A172 (cell line): ENCODE measurements around the gene PCDHGC3. TPM values are rescaled to one million over a fixed set of nuclear protein-coding genes. Genes with fewer than 3 reads are reported as not detected.

Experiments
- DNase-seq: peaks from one replicate; pipeline ENCODE4 v3.0.0-alpha.2; 2015; ENCODE audit warnings: low spot score
- total RNA-seq: library from RNA; depleted of rRNA; stranded (reverse); fragments of >200 nt; shearing (Covaris generic); gene quantifications from 2 replicates; pipeline ENCODE4 v1.2.3, GENCODE V29; 2014

PCDHGC3 gene
- total RNA-seq, 1 experiment from 2014 or later = 46.6 TPM

DNA sequence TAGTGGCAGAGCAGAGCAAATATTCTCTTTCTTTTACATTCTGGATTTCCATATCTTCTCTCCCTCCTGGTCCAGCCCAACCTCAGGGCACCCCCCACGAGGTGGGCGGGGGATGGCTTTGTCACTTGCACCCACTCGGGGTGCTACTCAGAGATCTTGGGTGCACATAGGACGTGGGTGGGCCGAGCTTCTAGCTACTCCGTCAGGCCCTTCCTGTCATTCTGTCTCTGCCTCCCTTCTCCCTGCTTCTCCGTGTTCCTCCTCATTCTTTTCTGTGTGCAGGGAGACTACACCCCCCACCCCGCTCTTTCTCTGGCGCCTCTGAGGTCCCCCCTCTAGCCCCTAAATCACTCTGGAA, 32.7 kb downstream of the PCDHGC3 start:
- DNase-seq = no peak

DNA sequence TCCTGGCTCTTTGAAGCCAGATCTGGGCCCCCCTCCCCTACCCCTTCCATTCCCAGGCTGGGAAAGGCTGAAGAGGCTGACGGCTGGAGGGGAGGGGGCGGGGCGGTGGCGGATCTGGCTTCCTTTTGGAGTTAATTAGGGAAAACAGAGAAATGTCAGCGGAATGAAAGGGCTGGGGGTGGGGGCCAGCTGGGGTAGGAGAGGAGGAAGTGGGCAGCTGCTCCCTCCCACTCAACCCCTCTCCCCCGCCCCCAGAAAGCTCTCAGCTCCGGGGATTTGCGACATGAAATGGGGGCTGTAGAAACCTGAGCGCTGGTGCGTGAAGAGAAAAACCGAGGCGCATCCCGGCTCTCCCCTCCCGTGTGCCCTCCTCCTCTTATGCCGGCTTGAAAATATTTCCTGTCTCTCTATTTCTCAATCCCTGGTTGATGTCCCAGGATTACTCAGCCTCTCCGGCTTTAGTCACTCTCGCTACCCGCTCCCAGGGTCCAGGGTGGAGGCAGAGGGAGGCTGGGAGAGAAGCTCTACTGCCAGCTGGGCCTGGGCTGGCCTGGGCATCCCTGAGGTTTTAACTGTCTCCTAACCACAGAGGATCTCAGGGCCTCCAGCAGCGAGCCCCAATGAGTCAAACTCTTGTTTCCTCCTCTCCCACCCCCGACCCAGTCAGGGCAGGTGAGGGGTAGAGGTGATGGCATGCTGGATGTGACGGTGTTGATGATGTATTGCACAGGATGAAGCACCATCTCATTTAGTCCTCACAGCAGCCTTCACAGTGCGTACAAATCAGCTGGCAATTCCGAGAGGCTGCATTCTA, 33.2 kb downstream of the PCDHGC3 start:
- peak; percentile 93 for DNase-seq

DNA sequence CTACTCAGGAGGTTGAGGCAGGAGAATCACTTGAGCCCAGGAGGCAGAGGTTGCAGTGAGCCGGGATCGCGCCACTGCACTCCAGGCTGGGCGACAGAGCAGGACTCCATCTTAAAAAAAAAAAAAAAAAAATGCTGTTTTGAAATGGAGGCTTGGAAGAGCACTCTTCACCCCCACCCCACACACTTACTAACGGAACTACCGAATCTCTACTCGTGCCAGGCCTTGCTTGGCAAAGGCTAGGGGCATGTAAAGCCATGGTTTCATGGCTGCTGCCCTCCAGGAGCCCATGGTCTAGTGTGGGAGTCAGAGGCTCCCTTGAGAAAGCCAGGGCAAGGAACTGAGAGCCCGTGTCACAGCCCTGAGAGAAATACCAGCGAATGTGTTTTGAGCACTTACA, 34.4 kb downstream of the PCDHGC3 start:
- no peak for DNase-seq

DNA sequence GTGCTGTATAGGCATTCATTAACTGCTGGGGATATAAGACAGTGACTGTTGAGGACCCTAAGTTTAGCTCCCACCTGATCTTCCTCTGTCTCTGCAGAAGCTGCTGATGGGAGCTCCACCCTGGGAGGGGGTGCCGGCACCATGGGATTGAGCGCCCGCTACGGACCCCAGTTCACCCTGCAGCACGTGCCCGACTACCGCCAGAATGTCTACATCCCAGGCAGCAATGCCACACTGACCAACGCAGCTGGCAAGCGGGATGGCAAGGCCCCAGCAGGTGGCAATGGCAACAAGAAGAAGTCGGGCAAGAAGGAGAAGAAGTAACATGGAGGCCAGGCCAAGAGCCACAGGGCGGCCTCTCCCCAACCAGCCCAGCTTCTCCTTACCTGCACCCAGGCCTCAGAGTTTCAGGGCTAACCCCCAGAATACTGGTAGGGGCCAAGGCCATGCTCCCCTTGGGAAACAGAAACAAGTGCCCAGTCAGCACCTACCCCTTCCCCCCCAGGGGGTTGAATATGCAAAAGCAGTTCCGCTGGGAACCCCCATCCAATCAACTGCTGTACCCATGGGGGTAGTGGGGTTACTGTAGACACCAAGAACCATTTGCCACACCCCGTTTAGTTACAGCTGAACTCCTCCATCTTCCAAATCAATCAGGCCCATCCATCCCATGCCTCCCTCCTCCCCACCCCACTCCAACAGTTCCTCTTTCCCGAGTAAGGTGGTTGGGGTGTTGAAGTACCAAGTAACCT, 35.3 kb downstream of the PCDHGC3 start:
- DNase-seq = no peak

DNA sequence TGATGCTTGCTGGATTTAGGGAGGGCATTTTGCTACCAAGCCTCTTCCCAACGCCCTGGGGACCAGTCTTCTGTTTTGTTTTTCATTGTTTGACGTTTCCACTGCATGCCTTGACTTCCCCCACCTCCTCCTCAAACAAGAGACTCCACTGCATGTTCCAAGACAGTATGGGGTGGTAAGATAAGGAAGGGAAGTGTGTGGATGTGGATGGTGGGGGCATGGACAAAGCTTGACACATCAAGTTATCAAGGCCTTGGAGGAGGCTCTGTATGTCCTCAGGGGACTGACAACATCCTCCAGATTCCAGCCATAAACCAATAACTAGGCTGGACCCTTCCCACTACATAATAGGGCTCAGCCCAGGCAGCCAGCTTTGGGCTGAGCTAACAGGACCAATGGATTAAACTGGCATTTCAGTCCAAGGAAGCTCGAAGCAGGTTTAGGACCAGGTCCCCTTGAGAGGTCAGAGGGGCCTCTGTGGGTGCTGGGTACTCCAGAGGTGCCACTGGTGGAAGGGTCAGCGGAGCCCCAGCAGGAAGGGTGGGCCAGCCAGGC, 36.1 kb downstream of the PCDHGC3 start:
- no peak for DNase-seq

DNA sequence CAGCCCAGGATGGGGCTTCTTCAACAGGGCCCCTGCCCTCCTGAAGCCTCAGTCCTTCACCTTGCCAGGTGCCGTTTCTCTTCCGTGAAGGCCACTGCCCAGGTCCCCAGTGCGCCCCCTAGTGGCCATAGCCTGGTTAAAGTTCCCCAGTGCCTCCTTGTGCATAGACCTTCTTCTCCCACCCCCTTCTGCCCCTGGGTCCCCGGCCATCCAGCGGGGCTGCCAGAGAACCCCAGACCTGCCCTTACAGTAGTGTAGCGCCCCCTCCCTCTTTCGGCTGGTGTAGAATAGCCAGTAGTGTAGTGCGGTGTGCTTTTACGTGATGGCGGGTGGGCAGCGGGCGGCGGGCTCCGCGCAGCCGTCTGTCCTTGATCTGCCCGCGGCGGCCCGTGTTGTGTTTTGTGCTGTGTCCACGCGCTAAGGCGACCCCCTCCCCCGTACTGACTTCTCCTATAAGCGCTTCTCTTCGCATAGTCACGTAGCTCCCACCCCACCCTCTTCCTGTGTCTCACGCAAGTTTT, 36.7 kb downstream of the PCDHGC3 start:
- DNase-seq = no peak

DNA sequence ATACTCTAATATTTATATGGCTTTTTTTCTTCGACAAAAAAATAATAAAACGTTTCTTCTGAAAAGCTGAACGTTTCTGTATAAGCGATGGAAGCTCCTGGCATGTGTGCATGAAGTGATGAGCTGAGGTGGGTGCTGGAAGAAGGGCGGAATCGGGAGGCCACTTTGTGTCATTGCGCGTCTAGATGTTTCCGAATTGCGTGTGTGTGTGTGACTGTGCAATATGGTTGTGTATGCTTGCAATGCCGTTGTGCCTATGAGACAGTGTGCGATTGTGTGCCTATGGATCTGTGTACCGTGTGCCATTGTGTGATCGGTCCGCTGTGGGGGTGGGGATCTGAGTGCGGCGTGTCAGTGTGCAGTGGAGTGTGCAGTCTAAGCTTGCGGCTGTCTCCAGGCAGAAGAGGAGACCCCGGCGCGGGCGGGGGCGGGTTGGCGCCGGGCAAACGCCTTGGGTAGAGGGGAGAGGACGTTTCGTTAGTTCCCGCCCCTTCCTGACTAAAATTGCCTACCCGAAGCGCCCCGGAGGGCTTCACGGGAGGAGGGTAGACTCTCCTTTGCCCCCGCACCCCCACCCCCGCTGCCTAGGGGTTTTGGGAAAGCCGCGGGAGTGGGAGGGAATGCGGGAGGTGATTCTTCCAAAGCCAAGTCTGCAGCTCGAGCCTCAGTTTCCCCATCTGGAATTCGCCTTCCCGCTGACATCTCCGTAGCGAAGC, 37.3 kb downstream of the PCDHGC3 start:
- no peak for DNase-seq

DNA sequence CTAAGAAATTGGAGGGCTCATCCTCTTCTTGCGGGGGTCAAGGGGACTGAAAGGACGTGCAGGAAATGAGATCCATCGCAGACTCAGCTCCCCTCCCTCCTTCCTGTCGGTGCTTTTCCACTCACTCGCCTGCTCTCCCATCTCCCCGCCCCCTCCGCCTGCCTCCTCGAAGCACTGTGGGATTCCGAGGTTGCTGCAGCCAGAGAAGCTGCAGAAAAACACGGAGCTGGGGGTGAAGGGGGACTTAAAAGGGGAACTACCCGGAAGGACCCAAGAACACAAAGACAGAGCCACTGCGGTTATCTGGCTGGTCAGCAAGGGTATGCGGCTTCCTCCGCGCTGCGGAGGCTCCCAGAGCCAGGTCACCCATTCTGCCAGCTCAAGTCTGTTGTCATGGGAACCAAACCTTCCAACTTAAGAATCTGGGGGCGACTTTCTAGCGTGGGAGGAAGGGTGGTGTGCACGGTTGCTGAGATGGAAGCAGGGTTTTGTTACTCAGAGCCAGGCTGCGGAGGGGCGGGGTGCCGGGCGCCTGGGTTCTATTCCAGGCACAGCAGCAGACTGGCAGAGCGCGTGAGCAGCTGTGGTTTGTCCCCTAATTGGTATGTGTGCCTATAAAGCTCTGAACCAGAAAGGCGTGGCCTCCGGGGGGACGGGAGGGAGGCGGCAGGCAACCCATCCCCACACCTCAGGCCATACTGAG, 38.0 kb downstream of the PCDHGC3 start:
- DNase-seq = peak; percentile 94

DNA sequence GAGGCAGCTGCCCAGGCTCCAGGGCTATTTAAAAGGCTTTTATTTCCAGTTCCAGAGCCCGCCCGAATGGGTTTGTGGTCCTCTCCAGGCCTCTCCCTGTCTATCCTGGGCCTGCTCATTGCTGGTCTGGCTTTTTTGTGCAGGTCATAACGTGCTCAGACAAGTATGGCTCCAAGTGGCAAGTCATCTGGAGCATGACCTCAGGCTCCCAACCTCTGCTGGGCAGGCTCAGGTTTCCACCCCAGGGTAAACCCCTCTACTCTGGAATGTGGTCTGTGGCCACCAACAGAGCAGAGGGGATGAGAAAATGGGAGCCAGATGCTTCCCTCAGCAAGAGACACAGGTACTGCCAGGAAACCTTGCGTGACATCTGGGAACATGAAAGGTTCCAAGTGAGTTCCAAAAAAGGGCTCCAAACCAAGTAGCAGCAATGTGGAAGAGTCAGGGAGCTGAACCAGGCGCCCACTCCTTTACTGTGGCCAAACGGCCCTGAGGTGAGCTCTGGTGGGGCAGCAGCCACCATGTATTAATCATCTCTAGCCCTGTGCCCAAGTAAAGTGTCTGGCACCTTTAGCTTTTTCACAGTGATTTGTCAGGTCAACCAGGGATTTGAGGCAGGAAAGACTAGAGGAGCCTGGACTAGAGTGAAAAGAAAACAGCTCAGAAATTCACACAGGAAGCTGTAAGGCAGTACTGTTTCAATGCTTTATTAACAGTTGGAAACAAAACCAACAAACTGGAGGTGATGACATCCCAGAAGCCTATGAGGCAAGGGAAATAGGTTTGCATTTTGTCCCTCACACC, 38.8 kb downstream of the PCDHGC3 start:
- DNase-seq = peak; percentile 50

DNA sequence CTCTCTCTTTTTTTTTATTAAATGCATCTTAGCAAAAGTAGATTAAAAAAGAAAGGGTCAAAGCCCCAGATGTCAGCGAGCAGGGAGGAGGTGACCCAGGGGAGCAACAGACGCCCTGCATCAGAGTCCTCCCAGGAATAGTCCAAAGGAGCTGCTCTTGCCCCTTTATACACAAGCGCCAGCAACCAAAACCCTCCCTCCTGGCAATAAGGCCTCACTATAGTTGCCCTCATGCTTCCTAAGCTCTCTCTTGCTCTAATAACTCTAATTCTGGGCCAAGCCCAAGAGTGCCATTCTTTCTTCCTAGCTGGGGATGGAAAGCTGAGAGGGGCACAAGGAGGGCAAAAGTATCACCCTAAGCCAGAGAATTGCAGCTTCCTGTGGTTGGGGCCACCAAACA, 39.4 kb downstream of the PCDHGC3 start:
- DNase-seq = no peak

DNA sequence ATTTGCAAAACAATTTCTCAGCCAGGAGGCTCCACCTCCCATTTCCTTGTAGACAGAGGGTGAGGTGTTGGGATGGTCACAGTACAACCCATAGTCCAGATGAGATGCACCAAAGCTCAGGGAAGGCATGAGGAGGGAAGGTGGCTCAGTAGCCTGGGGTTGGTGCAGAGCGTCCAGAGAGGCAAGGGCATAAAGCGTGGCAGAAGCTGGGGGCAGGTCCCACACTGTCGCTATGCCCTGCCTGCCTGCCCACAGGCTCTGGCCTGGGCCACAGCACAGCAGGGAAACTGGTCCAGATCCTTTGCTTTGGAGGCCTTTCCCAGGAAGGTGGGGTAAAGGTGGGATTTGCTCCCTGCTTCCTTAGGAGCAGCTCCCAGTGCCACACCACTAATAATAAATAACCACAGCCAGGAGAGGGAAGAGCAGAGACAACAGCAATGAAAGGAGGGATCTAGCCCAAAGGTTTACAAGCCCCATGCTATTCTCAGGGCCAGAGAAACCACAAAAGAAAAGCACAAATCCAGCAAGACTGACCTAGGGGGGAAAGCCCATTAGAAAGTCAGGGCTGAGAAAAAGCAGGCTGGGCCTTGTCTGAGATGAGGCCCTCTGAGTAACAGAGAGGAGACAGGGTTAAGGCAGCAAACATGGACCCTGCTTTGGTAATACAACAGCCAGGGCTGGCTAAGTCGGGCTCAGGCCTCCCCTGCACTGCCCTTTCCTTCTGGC, 40.3 kb downstream of the PCDHGC3 start:
- no peak for DNase-seq

DNA sequence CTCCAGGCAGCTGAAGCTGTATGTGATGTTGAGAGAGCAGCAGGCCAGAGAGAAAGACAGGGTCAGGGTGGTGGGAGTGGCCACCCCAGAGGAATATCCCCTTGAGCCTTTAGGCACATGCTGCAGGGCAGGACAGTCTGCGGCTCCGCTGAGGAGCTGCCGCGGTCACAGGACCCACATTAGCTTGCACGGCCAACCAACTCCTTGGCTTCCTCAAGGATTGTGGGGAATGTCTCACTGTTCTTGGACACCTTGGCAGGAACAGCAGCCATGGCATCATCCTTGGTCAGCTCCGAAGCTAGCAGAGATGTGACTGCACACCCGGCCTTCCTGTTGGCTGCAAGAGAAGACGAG, 40.9 kb downstream of the PCDHGC3 start:
- DNase-seq = no peak

DNA sequence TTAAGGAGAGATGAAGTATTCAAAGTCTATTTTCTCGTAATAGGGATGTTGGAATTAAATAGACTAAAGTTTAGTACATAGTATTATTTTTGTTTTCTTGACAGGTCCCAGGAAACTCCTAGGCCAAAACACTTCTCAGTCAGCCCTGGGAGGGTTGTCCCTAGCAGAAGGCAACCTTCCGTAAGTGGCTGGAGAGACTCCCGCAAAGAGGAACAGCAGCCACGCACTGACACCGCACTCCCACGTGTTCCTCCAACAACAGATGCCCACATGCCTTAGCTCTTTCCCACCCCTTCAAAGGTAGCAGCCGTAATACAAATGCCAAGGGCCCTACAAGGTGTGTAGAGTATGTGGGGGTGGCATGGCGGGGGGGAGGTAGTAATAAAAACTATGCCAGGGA, 41.5 kb downstream of the PCDHGC3 start:
- no peak for DNase-seq

DNA sequence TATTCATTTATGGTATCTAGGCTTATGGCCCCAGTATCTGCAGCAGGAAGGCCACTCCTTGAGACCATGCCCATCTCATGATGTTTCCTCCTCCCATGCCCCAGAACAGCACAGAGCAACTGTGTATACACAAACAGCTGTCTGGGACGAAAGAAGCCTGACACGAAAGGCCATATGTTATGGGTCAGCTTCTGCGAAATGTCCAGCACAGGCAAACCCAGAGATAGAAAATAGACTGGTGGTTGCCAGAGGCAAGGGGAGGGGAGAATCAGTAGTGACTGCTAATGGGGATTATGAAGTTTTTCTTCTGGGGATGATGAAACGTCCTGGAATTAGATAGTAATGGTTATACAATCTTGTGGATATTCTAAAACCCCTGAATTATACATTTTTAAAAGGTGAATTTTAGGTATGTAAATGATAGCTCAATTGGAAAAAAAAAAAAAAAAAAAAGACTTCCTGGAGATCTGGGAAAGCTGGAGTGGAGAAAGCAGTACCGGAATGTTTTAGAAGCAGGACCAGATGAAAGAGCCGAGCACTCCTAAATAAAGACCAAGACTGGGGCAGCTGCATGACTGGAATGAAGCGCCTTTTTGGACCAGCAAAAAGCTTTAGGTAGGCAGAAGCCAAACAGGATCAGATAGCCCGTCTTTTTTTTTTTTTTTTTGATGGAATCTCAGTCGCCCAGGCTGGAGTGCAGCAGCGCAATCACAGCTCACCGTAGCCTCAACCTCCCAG, 42.3 kb downstream of the PCDHGC3 start:
- no peak for DNase-seq

DNA sequence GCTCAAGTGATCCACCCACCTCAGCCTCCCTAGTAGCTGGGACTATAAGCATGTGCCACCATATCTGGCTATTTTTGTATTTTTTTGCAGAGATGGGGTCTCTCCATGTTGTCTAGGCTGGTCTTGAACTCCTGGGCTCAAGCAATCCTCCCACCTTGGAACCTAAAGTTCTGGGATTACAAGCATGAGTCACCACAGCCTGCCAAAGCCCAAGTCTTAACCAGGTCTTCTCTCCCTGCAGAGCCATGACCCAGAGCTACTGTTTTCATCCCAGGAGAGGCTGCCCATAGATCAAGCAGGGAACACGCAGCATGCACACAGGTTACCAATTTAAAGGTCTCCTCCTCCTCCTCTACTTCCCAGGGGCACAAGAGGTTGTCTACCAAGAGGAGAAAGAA, 42.9 kb downstream of the PCDHGC3 start:
- no peak for DNase-seq

DNA sequence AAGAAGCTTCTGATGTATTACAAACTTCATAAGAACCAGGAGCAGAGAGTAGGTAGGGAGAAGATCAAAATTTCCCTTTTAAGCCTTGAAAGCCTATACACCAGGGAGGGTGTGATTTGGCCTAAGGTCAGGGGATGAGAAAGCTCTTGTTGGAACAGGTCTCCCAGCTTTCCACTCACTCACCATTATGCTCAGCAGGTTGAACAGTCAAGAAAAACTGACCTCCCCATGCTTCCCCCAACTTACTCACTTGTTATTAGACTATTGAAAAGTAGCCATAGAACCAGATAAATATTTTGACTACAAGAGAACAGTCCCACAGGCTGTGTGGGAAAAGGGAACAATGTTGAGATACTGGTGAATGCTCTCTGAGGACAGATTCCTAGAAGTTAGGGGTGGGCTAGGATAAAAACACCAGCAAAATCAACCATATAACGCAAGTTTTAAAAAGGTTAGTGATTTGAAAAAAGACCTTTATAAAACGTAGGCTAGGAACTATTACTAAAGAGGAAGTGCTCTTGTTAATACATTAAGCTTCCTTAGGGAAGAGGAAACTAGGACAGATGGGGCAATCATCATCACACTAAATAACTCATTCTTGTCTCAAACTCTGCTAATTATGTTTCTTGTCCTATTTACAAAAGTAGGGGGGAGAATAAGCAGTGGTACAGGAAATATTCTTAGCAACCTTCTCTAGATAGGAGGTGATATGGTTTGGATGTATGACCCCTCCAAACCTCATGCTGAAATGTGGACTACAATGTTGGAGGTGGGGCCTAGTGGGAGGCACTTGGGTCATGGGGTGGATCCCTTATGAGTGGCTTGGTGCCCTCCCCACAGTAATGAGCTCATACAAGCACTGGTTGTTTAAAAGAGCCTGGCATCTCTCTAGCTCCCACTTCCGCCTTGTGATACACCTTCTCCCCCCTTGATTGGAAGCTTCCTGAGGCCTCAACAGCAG, 44.1 kb downstream of the PCDHGC3 start:
- no peak for DNase-seq

DNA sequence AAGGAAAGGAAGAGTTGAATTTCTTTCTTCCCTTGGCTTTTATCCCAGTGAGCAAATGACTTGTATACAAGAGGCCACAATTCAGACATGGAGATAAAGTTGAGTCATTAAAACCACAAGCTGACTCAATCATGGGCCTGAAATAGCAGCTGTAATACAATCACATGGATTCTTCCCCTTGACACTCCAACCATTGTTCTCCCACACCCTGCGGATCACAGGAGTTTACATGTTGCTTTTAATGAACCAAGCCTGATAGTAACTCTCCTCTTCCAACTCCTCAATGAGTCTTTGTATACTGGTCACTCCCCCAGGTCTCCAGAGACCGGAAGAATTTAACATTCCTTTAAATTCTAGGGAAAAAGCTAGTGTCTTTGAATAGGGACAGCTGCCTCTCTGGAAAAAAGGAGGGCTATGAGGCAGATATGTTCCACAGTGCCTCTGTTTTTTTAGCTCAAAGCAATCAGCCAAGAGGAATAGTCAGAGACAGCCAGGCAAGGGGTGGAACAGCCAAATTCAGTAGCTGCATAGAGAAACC, 45.5 kb downstream of the PCDHGC3 start:
- DNase-seq = peak; percentile 100

DNA sequence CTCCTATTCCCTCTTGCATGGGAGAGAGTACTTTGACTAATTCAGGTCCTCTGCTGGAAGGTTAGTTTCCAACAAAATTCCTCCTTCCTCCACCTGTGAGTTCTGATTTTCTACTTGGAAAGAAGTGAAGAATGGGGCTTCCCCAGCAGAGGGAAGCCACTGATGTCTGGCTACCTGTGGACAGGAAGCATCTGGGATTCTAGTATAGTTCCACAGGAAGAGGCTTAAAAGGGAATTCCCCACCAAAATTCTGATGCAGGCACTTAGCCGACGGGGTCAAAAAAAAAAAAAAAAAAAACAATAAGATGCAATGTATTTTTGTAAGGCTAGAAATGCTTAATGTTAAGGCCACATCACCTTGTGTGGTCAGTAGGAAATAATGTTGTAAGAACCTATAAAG, 46.5 kb downstream of the PCDHGC3 start:
- DNase-seq = peak; percentile 53
